Neural progenitor cell (in vitro differentiated cells): Measurements from ENCODE around the gene RBM14.

Experiments used
- EZH2 ChIP-seq: fragments of 200-600 bp; sonication (generic); IDR thresholded peaks from 2 replicates; pipeline ENCODE4 v1.6.1; 2017; ENCODE audit warnings: antibody characterized with exemption, mild to moderate bottlenecking, moderate library complexity
- TF ChIP-seq, protein P1 (sequence below): fragments of 200-600 bp; sonication (generic); IDR thresholded peaks from 2 replicates; pipeline ENCODE4 v1.5.1; 2017; ENCODE audit warnings: antibody characterized with exemption, mild to moderate bottlenecking

DNA sequence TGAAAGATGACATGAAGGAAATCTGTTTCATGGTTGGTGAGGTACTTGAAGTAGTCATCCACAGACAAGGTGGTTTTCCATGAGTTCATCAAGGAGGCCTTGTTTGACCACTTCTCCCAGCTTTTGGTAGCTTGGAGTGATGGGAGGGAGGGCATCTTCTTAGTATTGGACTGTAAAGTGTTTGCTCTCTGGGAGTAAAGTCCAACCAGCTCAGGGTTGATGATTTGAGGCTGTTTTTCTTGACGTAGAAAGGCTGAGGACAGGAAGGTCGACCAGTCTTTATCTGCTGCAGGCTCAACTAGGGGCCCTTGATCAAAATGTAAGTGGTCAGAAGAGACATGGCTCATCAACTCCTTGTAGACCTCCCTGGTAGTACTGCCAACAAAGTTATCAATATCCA is 25.3 kb upstream of the RBM14 start:
- TF ChIP-seq EZH2 = no peak
- TF ChIP-seq, protein P1, sequence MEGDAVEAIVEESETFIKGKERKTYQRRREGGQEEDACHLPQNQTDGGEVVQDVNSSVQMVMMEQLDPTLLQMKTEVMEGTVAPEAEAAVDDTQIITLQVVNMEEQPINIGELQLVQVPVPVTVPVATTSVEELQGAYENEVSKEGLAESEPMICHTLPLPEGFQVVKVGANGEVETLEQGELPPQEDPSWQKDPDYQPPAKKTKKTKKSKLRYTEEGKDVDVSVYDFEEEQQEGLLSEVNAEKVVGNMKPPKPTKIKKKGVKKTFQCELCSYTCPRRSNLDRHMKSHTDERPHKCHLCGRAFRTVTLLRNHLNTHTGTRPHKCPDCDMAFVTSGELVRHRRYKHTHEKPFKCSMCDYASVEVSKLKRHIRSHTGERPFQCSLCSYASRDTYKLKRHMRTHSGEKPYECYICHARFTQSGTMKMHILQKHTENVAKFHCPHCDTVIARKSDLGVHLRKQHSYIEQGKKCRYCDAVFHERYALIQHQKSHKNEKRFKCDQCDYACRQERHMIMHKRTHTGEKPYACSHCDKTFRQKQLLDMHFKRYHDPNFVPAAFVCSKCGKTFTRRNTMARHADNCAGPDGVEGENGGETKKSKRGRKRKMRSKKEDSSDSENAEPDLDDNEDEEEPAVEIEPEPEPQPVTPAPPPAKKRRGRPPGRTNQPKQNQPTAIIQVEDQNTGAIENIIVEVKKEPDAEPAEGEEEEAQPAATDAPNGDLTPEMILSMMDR = no peak
